GM19240 (cell line): Measurements from ENCODE around the gene UHRF1.
"Not testable (repeated sequence)": the region's sequence is repeated elsewhere in the genome, so short reads cannot be mapped to it uniquely, and the experiment has no call there.

ENCODE experiments used
- DNase-seq: peaks from one replicate; pipeline ENCODE4 v3.0.0; 2011; ENCODE audit warnings: low spot score; ENCODE audit not compliant: insufficient read length

Gene UHRF1

DNA sequence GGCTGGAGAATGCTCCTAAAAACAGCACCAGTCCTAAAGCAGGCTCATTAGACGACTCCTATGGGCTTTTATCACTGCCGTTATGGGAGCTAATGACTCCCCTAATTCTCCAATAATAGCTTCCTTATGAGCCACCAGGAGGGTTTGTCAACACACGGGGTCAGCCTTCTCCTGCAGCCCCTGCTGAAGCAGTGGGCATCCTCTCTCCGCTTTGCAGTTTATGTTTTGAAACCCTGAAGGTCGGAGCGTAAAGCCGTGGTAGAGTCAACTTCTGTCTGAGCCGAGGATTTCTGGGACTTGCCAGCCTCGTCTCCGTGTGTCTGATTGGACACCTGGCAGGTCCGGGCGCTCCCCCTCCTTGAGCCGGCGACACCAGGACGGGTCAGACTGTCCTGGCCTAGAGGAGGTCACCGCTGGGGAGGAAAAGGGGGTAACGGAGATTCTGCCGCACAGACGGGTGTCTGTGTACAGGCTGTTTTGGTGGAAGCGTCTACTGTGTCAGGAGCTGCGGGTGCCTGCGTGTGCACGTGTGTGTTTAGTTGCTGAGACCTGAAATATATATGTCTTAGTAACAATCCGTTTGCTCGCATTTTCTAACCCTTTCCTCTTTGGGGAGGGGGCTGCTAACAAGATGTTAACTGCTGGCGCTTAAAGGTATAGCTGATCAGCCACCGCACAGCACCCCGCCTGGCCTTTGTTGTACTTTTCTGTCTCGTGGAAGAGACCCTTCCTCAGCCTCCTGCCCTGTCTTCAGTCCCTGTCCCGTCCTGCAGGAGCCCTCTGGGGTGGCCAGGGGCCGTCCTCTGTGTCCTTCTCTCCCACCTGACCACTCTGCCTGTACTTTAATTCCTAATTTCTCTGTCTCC, 61.5 kb downstream of the UHRF1 start:
- no peak for DNase-seq

DNA sequence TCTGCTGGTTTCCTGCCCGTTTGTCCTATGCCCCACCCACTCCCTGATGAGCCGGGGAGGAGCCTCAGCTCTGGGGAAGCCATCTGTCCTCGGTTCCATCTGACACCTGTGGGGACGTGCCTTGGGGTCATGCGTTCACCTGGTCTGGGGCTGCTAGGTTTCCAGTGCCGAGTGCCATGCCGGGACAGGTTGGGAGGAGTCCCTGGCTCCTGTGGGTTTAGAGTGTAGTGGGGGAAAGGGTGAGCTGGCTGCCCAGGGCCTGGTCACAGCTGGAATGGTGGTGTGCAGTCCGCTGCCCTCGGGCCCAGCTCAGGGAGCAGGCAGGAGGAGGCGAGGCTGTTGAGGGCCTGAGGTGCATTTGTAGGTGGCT, 62.1 kb downstream of the UHRF1 start:
- no peak for DNase-seq

DNA sequence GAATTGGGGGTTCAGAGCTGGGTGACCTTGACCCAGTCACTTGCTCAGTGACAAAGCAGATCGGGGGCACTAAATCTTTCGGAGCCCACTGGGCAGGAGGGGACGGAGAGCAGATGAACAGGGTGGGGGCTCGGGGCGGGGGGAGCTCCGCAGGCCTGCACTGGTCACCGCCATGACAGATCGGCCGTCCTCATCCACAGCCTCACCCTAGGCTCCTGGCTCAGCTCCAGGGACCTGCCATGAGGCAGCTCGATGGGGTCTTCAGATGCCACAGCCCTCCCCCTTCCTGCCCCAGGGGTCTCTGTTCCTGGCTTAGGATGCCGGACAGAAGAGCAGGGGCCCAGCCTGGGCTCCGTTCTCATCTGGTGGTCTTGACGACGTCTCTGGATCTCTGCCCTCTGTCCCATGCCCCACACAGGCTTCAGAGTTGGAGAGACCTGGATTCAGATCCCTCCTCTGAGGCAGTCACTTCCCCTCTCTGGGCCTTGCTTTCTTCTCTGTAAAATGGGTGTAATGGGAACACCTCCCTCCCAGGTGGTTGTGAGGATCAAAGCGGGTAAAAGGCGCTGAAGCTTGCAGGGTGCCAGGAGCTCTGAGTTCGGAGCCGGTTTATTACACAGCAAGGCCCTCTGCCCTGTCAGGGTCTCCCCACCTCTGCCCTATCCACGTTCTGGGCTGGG, 62.7 kb downstream of the UHRF1 start:
- no peak for DNase-seq

DNA sequence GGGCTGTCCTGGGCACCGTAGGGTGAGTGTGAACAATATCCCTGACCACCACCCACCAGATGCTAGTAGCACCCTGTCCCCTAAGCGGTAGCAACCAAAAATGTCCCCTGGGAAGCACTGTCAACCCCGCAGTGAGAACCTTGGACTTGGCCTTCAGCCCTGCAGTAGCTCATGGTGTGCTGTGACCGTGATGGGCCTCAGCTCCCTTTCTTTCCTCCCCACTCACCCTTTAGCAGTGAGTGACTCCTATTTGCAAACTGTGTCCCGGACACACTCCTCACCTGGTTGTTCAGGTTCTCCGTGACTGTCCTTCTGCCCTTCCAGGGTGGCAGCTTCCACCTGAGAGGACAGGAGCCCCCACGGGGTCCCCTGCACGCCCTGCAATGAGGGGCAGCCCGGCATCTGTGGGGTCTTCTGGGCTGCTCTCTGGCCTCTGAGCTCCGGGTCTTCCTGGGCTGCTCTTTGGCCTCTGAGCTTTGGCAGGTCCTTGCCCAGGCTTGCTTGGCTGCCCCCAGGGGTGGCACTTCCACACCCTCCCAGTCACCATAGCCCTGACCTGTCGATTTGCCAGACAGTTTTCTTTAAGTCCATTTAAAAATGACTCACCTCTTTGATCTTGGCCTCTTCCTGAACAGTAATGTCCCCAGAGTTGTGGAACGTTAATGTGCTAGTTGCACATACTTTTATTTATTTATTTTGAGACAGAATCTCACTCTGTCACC, 63.4 kb downstream of the UHRF1 start:
- no peak for DNase-seq

DNA sequence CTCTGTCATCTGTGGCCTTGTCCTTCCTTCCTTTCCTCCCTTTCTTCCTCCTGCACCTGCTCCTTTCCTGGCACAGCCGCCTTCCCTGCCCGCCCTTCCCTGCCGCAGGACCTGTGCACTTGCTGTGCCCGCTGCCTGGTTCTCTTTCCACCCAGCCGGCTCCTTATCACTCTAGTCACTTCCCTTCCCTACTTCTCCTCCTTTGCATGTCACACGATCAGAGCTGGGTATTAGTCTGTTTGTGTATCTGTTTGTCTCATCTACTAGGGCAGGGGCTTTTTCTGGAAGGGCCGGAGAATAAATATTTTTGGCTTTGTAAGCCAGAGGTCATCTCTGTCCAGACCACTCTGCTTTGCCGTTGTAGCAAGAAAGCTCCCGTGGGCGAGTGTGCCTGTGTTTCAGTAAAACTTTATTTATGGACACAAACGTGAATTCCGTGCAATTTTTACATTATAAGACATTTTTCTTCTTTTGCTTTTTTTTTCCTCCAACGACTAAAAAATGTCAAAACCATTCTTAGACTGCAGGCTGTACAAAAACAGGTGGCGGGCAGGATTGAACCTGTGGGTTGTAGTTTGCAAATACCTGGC, 65.7 kb downstream of the UHRF1 start:
- no peak for DNase-seq

DNA sequence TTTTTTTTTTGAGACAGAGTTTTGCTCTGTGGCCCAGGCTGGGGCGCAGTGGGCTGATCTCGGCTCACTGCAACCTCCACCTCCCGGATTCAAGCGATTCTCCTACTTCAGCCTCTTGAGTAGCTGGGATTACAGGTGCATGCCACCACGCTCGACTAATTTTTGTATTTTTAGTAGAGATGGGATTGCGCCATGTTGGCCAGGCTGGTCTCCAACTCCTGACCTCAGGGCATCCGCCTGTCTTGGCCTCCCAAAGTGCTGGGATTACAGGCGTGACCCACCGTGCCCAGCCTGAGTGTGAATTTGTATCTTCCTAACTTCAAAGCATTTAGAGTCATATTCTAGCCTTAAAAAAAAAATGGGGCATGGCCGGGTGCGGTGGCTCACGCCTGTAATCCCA, 66.3 kb downstream of the UHRF1 start:
- not testable (repeated sequence) for DNase-seq

DNA sequence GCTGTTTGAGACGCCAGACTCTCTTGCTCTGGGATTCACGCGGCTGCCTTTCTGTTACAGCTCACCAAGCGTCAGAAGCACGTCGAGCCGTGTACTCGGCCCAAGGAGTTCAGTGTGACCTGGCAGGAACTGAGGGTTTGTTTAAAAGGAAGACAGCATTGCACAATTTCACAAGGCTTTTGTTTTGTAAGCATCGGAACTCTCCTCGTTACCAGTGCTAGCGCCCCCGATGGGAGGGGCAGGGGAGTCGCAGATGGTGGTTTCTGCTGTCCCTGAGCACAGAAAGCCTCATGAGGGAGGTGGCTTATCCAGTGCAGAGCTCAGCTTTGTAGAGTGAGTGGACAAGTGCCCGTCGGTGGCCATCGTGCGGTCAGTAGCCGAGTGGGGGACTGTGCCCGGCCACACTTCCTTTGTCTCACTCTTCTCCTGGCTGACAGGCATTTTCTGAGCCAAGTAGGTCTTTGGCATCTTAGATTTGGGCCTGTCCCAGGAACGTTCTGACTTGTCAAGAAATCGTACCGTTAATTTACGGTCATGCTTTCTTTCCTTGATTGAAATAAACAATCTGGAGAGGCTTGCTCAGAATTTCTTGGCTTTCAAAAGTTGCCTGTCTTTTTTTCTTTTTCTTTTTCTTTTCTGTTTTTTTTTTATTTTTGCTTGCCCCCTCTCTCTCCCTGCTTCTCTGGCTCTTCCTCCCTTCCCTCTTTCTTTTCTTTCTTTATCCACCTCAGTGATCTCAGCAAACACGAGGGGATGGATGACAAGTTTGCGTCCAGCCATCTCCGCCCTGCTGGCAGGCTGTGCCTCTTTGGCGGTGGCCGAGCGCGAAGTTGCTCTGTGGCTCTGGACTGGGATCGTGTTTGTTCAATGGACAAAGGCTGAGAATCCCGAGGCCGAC, 67.3 kb downstream of the UHRF1 start:
- DNase-seq: no peak

DNA sequence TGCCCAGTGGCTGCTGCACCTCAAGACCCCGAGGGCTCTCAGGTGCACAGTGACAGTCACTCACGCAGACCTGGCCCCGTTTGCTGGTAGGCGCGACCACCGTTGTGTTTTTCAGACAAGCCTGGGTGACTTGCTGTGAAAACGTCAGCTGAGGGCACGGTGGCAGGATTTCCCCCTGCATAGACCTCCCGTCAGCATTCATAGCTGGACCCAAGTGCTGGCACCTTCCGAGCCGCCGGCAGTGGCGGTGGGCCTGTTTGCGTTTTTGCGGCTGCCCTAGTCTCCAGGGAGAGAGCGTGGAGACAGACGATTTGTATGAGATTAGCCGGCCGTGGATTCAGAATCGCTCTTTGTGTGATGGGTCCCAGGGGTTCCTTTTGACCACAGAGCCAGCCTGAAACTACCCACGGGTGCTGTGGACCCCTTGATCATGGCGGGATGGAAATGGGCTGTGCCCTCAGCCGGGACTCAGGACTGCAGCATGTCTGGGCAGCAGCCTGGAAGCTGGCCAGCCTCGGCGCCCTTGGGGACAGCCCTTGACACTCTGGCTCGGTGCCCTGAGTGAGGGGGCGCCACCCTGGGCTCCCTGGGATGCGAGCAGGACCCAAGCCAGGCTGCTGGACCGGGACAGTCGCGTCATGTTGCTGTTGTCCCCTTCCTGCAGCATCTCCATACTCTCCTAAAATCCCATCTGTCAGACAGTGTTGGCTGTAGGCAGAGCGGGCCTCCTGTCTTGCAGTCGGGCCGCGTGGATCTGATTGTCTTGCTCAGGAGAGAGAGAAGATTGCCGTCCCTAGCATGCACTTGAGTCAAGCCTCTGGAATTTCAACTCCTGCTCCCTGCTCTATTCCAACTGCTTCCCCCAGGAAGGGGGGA, 68.2 kb downstream of the UHRF1 start:
- no peak for DNase-seq

DNA sequence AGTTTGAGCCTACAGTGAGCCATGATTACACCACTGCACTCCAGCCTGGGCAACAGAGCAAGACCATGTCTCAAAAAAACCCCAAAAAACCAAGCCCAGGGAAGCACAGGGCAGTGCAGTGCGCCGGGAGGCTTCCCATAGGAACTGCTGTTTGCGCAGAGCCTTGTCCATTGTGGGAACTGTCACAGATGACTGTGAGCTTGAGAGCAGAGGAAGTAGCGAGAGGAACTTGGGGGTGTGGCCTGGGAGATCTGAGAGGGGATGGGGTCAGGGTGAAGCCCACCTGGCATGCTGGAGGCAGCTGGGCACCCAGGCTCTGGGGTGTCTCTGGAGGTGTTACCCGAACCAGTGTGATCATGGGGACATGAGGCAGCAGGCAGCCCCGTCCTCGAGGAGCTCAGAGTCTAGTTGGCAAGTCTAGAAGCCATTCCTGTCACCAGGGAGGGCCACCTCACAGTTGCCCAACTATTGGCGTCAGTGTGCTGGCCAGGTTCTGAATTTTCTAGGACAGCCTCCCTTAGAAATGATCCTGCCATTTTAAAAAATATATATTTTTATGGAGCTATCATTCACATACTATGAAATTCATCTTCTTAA, 70.0 kb downstream of the UHRF1 start:
- DNase-seq: no peak

DNA sequence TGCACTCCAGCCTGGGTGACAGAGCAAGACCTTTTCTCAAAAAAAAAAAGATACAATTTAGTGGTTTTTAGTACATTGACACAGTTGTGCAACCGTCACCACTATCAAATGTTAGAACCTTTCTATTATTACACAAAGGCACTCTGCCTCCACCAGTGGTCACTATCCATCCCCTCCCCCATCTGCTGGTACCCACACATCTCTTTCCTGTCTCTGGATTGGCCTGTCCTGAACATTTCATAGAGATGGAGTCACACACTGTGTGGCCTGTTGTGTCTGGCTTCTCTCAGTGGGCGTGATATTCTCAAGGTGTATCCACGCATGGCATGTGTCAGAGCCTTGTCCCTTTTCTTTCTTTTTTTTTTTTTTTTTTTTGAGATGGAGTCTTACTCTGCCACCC, 70.8 kb downstream of the UHRF1 start:
- no peak for DNase-seq

DNA sequence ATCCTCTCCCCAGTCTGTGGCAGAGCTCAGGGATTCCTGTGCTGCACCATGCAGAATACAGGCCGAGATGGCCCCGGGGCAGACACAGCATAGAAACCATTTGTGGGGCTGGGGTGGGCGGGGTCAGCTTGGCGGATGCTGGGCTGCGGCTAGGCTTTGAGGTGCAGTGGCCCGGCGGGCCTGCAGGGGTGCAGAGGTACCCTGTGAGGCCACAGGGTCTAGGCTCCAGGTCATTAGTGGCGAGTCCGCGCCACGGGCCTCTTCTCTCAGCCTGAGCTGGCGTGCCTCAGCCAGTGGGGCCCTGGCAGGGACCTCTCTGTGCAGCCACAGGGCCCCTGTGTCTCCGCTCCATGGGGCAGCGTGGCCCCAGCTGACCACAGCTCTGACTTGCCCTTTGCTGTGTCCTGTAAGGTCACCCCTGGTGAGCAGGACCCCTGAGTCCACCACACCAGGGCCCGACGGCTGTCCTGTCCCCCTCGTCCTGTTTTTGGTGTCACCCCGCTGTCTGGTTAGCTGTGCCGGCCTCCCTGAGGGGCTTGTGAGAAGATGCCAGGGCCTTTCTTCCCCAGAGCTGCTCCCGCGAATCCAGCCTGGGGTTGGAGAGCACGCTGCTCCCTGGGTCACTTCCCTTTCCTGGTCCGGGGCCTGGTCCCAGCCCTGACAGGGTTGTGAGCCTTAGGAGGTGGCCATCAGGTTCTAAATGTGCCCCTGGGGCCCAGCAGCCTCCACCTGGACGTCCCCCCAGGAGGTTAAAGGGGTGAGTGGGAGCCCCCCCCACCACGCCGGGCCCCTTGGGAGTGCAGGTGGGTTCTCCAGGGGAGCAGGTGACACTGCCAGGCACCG, 71.8 kb downstream of the UHRF1 start:
- DNase-seq: no peak

DNA sequence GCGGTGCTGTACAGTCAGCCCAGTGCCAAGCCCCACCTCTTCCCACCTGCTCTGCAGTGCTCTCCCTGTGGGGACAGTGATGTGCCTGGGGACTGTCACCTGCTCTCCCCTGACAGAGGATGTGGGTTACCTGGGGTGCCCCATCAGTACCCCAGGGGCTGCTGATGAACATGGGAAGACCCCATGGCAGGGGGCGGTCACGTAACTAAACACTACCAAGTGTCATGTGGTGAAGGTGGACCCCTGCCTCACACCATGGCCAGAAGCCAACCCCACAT, 72.3 kb downstream of the UHRF1 start:
- no peak for DNase-seq

DNA sequence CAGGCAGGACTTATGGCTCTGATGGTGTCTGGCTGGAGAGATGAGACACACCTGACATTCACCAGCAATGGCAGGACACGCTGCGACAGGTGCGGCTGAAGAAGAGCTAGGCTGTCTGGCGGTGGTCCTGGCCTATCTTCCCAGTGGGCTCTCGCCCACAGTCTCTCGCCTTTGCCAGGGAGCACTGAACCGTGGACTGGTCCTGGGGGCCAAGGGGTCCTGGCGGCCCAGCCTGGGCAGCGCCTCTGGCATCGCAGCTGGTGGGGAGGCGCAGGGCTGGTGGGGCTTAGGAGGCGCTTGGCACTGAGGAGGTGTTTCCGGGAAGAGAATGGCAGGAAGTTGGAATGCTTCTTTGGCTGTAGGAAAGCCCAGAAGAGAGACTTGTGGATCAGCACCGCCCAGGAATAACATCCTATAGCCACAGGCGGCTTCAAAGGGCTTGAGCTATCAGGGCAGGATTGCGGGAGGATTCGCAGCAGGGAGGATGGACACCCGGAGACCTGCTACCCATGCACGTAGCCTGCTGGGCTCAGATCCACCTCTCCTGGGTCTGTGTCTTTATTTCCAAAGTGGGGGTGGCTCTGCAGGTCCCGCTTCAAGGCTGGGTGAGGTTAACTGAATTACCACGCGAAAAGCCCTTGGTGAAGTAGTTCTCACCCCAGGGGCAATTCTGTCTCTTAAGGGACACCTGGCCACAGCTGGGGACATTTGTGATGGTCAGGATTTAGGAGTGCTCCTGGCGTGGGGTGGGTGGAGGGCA, 74.2 kb downstream of the UHRF1 start:
- DNase-seq: no peak

DNA sequence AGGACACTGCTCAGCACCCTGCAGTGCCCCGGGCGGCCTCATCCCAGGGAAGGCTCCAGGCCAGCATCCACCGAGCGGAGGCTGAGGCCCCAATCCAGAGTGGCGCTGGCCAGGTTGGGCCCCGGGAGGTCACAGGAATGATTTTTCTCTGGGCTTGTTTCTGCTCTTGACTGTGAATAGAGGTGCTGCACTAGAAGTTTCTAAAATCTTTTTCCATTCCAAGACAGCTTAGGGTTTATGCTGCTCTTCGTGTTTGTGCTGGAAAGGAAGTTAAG, 74.7 kb downstream of the UHRF1 start:
- DNase-seq: no peak

DNA sequence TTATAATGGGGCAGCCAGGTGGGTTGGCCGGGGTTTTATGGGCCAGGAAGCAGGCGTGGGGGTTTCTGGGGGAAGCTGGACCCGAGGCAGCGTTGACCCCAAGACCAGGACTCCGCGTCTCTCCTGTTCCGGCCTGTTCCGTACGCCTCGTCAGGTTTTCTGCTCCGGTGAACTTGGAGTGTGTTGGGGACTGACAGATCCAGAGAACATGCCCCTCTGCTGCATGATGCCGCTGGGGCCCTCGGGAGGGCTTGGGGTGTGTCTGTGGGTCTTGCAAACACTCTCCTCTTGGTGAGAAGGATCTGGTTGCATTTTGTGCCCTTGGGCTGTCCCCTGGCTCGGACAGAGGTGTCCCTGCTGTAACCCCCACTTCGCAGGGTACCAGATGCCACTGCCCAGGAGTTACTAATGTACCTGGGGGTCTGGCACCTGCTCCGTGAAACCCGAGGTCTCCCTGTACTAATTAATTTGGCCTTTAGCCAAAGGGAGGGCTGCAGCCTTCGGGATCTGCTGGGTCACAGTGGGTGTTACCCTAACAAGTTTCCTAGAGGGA, 75.2 kb downstream of the UHRF1 start:
- DNase-seq: no peak

DNA sequence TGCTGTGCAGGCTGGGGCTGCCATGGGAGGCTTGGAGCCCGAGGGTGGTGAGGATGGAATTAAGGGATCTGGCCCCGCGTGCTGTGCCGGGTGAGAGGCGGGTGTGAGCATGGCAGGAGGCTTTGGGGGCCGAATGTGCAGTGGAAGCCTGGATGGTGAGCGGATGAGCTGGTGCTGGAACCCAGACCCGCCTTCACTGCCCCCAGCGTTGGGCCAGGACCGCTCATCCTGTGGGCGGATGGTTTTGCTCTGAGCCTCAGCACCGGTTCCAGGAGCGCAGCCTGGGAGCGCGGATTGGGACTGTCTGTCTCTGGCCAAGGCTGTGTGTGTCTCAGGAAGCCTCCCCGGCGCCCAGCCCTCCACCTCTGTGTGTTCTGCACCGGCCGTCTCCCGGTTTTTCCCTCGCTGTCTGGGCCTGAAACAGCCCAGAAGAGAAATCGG, 76.3 kb downstream of the UHRF1 start:
- no peak for DNase-seq

DNA sequence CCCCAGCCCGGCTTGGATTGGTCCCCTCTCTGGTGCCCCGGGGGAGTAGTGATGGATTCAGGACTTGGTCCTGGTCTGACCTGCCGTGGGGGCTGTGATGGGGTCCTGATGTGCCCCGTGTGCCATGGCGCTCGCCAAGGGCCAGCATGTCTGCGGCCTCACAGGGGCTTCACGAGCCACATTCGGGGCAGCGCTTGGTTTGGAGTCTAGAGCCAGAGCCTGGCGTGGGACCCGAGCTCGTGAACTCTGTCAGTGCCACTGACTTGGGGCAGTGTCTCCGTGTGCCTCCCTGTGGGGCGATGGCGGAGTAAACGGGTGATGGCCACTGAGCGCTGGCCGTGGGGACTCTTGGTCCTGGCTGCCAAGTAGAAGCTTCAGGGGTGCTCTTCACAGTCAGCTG, 76.8 kb downstream of the UHRF1 start:
- no peak for DNase-seq

DNA sequence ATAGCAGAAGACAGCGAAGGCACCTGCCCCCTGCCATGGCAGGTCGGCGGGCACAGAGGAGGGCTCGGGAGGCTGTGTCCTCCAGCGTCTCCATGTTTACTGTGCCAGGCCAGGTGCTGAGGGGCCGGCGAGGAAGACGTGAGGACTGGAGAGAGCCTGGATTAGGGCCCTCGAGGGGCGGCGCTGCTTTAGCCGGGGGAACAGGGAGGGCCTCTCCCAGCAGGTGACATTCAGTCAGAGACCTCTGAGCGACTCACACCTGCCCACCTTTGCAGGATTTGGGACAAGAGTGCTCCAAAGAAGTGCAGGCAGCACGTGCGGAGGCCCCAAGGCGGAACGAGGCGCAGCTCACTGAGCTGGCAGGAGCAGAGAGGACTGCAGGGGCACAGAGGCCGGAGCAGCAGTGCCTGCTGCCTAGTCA, 77.2 kb downstream of the UHRF1 start:
- no peak for DNase-seq
